ENCODE data around the gene AFF3. TPM values are rescaled to one million over a fixed set of nuclear protein-coding genes. Genes with fewer than 3 reads are reported as not detected.

The AFF3 gene
- total and polyA plus RNA-seq, 2 of the 13 experiments (the other 11 are each of a cell fraction or from before 2014, with no cell fraction given), result not detected

DNA sequence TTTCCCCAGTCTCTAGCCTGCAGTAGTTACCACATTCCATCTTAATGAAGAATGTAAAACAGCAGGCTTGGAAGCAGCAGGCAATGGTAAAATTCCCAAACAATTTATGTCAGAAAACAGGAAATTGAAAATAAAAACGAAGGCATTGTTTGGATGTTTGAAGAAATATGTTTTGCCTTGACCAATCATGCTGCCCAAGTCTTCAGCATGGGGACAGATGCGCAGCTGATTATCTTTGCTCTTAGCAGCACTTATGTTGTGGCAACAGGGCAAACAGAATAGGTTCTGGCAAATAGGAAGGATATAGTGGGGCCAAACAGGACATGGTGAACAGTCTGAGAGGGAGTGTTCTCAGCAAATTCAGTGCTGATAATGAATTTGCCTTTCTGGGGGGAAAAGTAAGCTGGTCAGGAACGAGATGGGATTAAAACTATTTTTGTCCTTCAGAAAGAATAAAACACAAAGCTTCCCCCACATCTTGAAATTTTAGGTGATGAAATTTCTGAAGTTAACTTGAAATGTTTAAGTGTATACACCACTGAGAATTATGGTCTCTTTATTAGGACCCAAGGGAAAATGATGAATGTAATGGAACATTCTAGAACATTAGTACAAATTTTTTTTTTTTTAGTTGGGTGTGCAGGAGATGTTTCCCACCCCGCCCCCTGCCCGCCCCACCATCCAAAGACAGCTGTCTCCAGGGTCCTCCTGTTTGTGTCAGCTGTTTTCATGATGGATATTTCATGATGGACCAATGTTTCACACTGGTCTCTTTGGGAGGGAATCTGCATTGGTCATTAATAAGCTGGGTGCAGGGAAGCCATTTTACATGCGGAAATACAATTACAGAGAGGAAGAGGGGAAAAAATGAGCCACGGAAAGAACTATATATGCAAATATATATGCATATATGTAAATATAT, 413.0 kb downstream of the AFF3 start (continued):
- TF ChIP-seq, protein P1, sequence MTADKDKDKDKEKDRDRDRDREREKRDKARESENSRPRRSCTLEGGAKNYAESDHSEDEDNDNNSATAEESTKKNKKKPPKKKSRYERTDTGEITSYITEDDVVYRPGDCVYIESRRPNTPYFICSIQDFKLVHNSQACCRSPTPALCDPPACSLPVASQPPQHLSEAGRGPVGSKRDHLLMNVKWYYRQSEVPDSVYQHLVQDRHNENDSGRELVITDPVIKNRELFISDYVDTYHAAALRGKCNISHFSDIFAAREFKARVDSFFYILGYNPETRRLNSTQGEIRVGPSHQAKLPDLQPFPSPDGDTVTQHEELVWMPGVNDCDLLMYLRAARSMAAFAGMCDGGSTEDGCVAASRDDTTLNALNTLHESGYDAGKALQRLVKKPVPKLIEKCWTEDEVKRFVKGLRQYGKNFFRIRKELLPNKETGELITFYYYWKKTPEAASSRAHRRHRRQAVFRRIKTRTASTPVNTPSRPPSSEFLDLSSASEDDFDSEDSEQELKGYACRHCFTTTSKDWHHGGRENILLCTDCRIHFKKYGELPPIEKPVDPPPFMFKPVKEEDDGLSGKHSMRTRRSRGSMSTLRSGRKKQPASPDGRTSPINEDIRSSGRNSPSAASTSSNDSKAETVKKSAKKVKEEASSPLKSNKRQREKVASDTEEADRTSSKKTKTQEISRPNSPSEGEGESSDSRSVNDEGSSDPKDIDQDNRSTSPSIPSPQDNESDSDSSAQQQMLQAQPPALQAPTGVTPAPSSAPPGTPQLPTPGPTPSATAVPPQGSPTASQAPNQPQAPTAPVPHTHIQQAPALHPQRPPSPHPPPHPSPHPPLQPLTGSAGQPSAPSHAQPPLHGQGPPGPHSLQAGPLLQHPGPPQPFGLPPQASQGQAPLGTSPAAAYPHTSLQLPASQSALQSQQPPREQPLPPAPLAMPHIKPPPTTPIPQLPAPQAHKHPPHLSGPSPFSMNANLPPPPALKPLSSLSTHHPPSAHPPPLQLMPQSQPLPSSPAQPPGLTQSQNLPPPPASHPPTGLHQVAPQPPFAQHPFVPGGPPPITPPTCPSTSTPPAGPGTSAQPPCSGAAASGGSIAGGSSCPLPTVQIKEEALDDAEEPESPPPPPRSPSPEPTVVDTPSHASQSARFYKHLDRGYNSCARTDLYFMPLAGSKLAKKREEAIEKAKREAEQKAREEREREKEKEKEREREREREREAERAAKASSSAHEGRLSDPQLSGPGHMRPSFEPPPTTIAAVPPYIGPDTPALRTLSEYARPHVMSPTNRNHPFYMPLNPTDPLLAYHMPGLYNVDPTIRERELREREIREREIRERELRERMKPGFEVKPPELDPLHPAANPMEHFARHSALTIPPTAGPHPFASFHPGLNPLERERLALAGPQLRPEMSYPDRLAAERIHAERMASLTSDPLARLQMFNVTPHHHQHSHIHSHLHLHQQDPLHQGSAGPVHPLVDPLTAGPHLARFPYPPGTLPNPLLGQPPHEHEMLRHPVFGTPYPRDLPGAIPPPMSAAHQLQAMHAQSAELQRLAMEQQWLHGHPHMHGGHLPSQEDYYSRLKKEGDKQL (CRISPR knock-in tag; IDR thresholded peaks at IDR 0.05; ENCODE audit: low read depth), result no peak
- TF ChIP-seq, protein P2, sequence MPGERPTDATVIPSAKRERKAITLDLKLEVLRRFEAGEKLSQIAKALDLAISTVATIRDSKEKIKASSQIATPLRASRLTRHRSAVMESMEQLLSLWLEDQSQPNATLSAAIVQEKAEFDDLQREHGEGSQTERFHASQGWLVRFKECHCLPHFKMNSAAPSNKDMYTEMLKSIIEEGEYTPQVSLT (CRISPR knock-in tag; IDR thresholded peaks at IDR 0.05; ENCODE audit: borderline replicate concordance, low read depth), result no peak
- TF ChIP-seq MEIS1 (CRISPR knock-in tag; IDR thresholded peaks at IDR 0.05; ENCODE audit: borderline replicate concordance) (no peak), NR2C2 (CRISPR knock-in tag; IDR thresholded peaks at IDR 0.05; ENCODE audit: borderline replicate concordance) (no peak), ZNF263 (CRISPR knock-in tag; IDR thresholded peaks at IDR 0.05) (no peak)

Data from HepG2 (cell line).